Measurements from ENCODE around the gene ATP5IF1.

Gene ATP5IF1

DNA sequence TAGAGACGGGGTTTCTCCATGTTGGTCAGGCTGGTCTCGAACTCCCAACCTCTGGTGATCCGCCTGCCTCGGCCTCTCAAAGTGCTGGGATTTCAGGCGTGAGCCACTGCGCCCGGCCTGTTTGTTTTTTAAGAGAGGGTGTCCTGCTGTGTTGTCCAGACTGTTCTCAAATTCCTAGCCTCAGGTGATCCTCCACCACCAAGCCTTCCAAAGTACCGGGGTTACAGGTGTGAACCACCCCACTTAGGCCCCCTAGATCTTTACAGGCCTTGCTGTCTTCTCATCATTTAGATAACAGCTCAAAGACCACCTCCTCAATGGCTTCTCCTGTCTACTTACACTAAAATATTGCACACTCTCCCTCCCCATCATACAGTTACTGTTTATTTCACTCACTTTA, 29.7 kb downstream of the ATP5IF1 start:
- DNase-seq (ENCODE audit: low read depth) = no peak

DNA sequence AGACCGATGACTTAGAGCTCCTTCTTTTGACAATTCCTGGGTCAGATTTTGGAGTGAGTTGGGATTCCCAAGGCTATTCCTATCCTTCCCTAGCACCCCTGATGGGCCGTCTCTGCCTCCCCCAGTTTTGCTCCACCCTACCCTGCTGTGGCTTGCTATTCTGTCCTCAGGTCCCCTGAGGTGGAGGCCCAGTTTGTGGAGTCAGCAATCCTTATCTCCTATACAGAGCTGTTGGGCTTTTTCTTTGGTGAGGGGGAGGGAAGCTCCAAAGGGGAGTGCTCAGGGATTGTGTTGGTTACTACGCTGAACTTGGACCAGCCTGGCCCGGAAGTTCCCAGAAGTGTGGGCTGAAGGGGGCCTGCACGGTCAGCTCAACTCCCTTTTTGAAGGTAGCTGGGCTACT, 31.0 kb downstream of the ATP5IF1 start:
- no peak for DNase-seq (ENCODE audit: low read depth)

DNA sequence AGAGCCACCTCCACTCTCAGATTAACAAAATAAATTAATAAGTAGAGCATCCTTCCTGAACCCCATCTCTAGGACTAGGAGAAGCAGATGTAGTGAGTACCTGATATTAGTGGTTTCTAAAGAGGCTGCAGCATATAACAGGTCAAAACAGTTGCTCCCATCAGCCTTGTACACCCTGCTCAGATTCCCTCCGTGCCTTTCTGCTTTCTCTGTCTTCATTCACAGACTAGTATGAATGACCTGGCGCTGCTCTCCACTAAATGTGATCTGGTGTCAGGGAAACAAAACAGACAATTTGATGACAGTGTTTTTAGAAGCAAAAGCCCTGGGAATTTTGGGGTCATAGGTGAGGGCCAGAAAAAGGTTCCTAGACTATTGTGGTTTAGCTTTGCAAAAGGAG, 31.7 kb downstream of the ATP5IF1 start:
- DNase-seq (ENCODE audit: low read depth) = no peak

GRCh38 chr1:28269529-28269928, 33.6 kb downstream of the ATP5IF1 start:
- DNase-seq (ENCODE audit: low read depth) = no peak

- no peak for DNase-seq (ENCODE audit: low read depth)
Measured at GRCh38 chr1:28272215-28272852, 36.4 kb downstream of the ATP5IF1 start.

GRCh38 chr1:28273216-28273860, 37.4 kb downstream of the ATP5IF1 start:
- no peak for DNase-seq (ENCODE audit: low read depth)

- no peak for DNase-seq (ENCODE audit: low read depth)
Measured at GRCh38 chr1:28278763-28279162, 42.8 kb downstream of the ATP5IF1 start.

DNA sequence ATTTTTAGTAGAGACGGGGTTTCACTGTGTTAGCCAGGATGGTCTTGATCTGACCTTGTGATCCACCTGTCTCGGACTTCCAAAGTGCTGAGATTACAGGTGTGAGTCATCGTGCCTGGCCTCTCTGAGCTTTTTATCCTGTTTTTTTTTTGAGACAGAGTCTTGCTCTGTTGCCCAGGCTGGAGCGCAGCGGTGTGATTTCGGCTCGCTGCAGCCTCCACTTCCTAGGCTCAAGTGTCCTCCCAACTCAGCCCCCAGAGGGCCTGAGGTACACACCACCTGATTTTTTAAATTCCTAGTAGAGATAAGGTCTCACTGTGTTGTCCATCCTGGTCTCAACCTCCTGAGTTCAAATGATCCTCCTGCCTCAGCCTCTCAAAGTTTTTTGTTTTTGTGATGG, 43.8 kb downstream of the ATP5IF1 start:
- no peak for DNase-seq (ENCODE audit: low read depth)

- DNase-seq (ENCODE audit: low read depth) = no peak
Measured at GRCh38 chr1:28280501-28280900, 44.6 kb downstream of the ATP5IF1 start.

DNA sequence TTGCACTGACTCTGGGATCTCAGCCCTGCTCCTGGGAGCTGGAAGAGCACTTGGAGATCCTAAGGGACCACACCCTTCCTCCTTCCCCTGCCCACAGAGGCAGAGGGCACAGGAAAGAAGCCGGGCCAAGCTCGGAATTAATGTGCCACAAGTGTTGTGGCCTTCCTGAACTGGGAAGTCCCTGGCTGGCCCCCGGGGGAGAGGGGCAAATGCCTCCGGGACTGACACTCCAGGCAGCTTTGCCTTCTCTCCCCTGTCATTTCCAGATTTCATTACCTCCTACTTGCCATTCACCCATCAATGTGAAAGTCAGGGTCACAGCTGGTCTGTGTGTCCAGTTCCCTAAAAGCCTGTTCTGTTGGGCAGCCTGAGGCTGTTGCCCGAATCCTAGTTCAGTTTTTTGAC, 45.1 kb downstream of the ATP5IF1 start:
- no peak for DNase-seq (ENCODE audit: low read depth)

- no peak for DNase-seq (ENCODE audit: low read depth)
Measured at GRCh38 chr1:28281608-28282425, 45.9 kb downstream of the ATP5IF1 start.

GRCh38 chr1:28282426-28283407, 46.8 kb downstream of the ATP5IF1 start:
- DNase-seq (ENCODE audit: low read depth) = no peak

DNA sequence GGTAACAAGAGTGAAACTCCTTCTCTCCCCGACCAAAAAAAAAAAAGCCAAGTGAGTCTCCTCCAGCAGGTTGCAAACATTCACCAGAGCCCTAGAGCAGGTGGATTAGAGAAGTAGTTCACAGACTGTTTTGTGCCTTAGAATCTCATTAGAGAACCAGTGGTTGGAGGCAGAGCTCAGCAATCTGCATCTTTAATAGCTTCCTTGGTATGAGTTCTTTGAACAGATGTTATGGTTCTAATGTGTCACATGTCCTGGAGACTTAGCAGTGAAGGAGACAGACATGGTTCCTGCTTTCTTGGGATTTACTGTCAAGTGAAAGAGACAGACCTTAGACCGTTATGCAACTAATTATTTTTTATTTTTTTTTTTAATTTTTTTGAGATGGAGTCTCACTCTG, 50.2 kb downstream of the ATP5IF1 start:
- DNase-seq (ENCODE audit: low read depth) = no peak

Measured in GM04503 (cell line).